ENCODE data around the gene RSAD2. TPM values are rescaled to one million over a fixed set of nuclear protein-coding genes. Genes with fewer than 3 reads are reported as not detected.
"Not testable (repeated sequence)": the region's sequence is repeated elsewhere in the genome, so short reads cannot be mapped to it uniquely, and the experiment has no call there.

RSAD2 gene
- total and polyA plus RNA-seq, 2 of the 4 experiments (the other 2 are of a cell fraction): not detected

DNA sequence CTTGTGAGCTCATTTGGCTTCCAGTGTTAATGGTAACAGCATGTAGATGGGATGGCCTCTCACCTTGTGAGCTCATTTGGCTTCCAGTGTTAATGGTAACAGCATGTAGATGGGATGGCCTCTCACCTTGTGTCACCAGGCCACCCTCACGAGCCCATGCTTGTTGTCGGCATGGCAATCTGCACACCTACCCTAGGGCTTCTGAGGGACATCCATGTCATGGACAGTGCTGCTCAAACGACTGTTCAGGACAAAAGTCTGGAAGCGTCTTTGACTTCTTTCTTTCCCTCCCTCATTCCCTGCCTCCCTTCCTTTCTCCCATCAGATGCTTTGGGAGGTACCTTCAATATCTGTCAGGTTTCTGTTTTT is 58.1 kb downstream of the RSAD2 start:
- DNase-seq; H3K4ac ChIP-seq (ENCODE audit: low read depth, low read length); ATAC-seq (ENCODE audit: low read depth); H2BK15ac ChIP-seq (ENCODE audit: low read depth, low read length); CTCF ChIA-PET; H4K20me1 ChIP-seq (ENCODE audit: insufficient read depth, low read length); H2BK120ac ChIP-seq (ENCODE audit: low read depth, low read length); intact Hi-C loops (cut with micrococcal nuclease); H2BK20ac ChIP-seq (ENCODE audit: low read depth, low read length); H3K9me1 ChIP-seq (ENCODE audit: insufficient read depth, low read length); BruUV-seq (replicated peaks); H2AK5ac ChIP-seq (ENCODE audit: low read depth, low read length); H2AFZ ChIP-seq (replicated peaks; ENCODE audit: low read length, poor library complexity); H3K4me1 ChIP-seq (ENCODE audit: control insufficient read depth, insufficient read depth, low read length); dilution Hi-C loops (cut with HindIII; ENCODE audit: low sequenced_read_pairs, unreplicated experiment); H3K23ac ChIP-seq (ENCODE audit: low read depth, low read length); H2AK9ac ChIP-seq (replicated peaks; ENCODE audit: low read depth, low read length, poor library complexity); H3K9me3 ChIP-seq (ENCODE audit: control insufficient read depth, insufficient read depth, low read length); POLR2A ChIA-PET (ENCODE audit: unreplicated experiment); H4K8ac ChIP-seq (ENCODE audit: low read depth in 2 of 2, low read length in 2 of 2); H3K27ac ChIP-seq (ENCODE audit: insufficient read depth, low read length); H3K18ac ChIP-seq (ENCODE audit: low read depth, low read length); H4K91ac ChIP-seq (ENCODE audit: insufficient read depth, low read depth, low read length); in situ Hi-C loops (cut with MboI; ENCODE audit: low sequenced_read_pairs); H3K4me2 ChIP-seq (ENCODE audit: low read depth, low read length); H3K9ac ChIP-seq (ENCODE audit: low read depth, low read length); H3K36me3 ChIP-seq (ENCODE audit: control insufficient read depth, insufficient read depth, low read length); H3K14ac ChIP-seq (replicated peaks; ENCODE audit: low read depth, low read length); H2BK5ac ChIP-seq (ENCODE audit: low read depth, low read length, poor library complexity, severe bottlenecking); H3K79me1 ChIP-seq (ENCODE audit: low read depth in 1 of 2, low read length in 2 of 2); H3K56ac ChIP-seq (ENCODE audit: extremely low read depth, insufficient read depth, low read length); H4K5ac ChIP-seq (ENCODE audit: low read depth, low read length); H3K27me3 ChIP-seq (ENCODE audit: control insufficient read depth, insufficient read depth, low read length); H3K4me3 ChIP-seq (ENCODE audit: insufficient read depth, low read depth, low read length): not testable (repeated sequence)
- 60% methylated on average over 1 of the region's 4 CpGs; no CpG with 5 or more reads in 1 of the 2 experiments for WGBS, 2 experiments (ENCODE audit: extremely low coverage in 2 of 2, insufficient read length in 1 of 2)

Data from IMR-90 (cell line).